NCI-H82 (cell line): Measurements from ENCODE around the gene MAGEA8.
"Not testable (repeated sequence)": the region's sequence is repeated elsewhere in the genome, so short reads cannot be mapped to it uniquely, and the experiment has no call there.

ENCODE experiments used
- DNase-seq: peaks from one replicate; lab custom pipeline; 2025; lab: John Stamatoyannopoulos, UW

Gene MAGEA8, protein sequence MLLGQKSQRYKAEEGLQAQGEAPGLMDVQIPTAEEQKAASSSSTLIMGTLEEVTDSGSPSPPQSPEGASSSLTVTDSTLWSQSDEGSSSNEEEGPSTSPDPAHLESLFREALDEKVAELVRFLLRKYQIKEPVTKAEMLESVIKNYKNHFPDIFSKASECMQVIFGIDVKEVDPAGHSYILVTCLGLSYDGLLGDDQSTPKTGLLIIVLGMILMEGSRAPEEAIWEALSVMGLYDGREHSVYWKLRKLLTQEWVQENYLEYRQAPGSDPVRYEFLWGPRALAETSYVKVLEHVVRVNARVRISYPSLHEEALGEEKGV

GRCh38 chrX:149881081-149881711 lies at the start of gene MAGEA8:
MAGEA8 (plus strand) TSS chrX:149881183; CDS start chrX:149884273, 3,090 bp downstream.
- DNase-seq = no peak

DNA sequence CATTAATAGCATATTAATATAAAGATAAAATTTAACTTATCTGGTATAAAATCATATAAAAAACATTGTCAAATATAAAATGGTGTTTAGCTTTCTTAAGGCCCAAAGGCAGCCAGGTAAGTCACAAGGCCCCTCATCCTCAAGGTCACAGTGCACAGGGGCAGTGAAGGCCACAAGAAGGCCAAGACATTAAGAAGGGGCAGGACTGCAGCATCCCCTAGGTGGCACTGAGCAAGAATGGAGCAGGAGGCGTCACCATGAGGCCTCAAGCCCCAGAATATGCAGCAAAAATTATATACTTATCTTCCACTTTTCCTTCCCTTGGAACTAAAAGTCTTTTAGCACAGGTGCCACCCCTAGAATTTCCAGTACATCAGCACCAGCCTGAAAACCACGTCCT lies 49.5 kb upstream of the MAGEA8 start:
- DNase-seq = peak; percentile 38

DNA sequence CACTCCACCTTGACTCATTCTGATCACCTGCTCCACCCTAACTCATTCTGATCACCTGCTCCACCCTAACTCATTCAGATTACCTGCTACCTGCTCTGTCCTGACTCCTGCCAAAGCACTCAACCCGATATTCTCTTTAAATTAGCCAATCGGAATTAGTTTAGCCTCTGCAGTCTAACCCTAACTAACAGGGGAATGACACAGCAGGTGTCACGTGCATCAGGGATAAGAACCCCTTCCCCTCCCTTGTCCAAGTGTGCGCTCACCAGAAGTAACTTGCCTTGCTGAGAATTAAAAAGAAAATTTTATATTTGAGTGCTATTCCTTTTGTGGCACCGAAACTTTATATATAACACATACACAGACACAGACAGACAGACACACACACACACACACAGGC lies 44.3 kb upstream of the MAGEA8 start:
- DNase-seq = not testable (repeated sequence)

DNA sequence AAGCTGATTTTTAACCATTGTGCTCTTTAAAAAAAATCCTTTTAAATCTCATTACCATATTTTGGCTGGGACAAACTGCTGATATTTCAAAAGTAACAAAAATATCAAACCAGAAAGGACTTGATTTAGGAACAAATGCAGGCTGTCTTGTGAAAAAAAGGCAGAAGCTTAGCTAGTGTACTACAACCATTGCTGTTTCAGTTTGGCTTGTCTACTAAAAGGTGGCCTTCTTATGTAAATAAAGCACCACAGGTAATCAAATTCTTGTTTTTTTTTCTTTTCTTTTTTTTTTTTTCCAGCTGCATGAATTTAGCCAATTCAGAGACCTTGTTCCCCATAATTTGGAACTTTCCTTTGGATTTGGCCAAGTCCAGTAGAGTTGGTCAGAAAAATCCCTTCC lies 43.8 kb upstream of the MAGEA8 start:
- DNase-seq = no peak

DNA sequence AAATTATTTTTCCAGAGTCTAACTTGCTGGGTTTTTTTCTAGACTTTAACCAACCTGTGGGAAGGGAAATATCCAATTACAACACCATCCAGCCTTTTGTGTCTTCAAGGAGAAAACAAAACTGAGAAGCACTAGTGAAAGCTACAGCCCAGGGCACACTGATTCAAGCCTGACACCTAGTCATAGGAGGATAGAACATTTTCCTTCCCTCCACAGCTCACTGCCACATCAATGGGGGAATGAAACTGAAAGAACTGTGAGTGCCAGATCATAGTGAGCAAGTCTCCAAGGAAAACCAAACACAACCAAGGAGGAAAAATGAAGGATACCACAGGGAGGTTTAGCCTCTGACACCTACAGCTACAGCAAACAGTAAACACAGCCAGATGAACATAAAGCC lies 43.3 kb upstream of the MAGEA8 start:
- no peak for DNase-seq

DNA sequence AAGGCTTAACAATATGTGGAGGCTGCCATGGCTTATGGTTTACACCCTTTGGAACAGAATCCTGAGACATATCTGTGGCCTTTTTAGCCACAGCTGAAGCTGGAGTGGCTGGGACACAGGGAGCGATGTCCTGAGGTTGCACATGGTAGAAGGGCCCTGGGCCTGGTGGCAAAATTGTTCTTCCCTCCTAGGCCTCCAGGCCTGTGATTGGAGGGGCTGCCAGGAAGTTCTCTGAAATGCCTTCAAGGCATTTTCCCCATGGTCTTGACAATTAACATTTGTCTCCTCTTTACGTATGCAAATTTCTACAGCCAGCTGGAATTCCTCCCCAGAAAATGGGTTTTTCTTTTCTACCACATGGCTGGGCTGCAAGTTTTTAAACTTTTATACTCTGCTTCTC lies 39.1 kb upstream of the MAGEA8 start:
- no peak for DNase-seq

DNA sequence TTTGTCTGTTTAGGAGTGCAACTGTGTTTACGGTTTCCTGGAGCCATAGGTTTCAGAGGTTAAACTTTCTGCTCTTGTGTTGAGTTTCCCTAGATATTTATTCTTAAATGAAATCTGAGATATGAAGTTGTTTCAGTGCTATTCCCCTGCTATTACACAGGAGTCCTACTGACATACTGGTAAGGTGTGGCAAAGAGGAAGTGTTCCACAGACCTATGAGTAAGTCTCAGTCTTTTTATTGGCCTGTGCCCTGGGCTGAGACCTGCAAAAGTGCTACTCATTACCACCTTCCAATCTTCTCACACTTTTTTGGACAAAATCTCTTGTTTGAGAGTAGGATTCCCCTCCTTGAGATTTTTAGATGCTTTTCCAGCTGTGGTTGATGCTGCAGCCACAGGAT lies 35.6 kb upstream of the MAGEA8 start:
- no peak for DNase-seq

DNA sequence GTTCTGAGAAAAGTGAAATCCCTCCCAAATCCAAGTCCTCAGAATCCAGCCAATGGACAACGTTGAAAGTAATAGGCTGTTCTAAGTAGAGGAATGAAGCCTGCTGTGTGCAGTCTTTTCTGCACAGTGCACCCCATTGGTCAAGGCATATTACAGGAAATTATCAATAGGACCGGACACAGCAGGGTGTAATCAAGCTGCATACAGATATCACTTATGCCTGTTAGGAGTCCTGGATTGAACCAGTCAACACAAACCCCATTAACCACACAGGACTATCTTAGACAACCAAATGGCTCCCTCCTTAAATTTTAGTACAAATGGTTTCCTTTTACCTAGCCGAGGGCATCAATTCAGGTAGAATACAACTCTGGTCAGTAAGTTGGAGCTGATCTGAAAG lies 34.2 kb upstream of the MAGEA8 start:
- no peak for DNase-seq

GRCh38 chrX:149848855-149849254 lies 32.1 kb upstream of the MAGEA8 start:
- DNase-seq = no peak

GRCh38 chrX:149849787-149850186 lies 31.2 kb upstream of the MAGEA8 start:
- no peak for DNase-seq

DNA sequence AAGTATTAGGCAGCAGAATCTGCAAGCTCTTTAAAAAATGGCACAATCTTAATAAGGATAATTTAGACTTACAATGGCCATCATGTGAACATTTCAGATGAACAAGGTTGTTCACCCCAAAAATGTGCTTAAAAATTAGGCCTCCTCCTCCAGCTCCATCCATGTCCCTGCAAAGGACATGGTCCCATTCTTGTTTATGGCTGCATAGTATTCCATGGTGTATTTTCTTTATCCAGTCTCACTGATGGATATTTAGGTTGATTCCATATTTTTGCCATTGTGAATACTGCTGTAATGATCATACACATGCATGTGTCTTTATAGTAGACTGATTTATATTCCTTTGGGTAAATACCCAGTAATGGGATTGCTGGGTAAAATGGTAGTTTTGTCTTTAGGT lies 29.1 kb upstream of the MAGEA8 start:
- no peak for DNase-seq

DNA sequence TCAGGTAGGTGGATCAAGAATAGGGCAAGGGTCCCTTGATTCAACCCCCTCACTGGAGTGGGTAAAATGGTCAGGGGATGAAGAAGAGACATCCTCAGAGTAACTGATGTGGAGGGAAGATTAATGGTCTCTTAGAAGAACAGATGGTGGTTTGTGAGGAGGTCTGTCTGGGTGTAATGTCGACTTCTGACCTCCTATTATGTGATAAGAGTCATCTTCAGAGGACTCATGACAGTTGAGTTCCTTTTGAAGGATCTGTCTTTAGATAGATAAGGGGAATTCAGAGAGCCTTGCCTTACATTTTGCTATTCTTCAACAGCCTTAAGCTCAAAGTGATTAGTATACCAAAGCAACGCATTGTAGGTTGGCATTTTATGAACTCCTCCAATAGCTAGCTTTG lies 27.1 kb upstream of the MAGEA8 start:
- DNase-seq = peak; percentile 41

DNA sequence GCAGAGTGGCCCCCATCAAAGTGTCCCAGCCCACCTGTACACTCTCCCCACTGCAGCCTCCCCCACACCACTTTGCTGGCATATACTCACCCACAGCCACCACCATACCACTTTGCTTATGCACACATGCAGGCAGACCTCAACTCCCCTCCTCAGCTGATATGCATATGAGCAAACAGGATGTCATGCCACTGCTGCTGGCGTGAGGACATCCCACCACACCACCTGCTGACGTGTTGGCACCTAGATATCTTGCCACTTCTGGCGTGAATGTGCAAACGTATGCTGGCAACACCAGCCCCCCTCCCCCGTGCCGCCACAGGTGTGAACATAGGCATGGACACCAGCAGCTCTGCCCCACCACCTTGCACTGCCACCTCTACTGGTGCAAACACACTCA lies 22.4 kb upstream of the MAGEA8 start:
- DNase-seq = no peak

- no peak for DNase-seq
These were observed 20.5 kb upstream of the MAGEA8 start for GRCh38 chrX:149860445-149860844.

DNA sequence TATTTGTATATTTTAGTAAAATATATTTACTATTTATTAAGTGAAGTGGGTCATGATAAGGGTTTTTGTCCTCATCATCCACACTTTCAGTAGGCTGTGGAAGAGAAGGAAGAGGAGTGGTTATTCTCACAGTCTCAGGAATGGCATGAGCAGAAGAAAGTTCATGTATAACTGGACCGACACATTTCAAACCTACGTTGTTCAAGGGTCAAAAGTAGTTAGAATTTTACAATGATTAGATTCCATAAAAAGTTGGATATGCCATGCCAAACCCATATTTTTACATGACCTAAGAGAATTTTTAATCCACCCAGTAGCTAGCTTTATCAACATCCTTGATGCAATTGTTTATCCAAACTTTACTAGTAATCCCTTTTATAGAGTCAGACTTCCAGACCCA lies 15.6 kb upstream of the MAGEA8 start:
- DNase-seq = no peak

DNA sequence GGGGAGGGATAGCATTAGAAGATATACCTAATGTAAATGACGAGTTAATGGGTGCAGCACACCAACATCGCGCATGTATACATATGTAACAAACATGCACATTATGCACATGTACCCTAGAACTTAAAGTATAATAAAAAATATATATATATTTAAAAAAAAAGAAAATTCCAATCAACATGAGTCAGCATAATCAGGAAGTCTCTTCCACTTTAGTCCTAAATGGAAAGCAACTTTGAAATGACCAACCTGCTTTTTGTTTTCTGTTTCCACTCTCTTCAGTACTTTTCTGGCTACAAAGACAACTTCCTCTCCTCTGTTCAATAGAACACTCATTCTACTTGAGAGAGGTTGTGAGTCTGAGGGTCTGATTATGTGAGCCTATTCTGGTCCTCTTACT lies 13.5 kb upstream of the MAGEA8 start:
- no peak for DNase-seq

DNA sequence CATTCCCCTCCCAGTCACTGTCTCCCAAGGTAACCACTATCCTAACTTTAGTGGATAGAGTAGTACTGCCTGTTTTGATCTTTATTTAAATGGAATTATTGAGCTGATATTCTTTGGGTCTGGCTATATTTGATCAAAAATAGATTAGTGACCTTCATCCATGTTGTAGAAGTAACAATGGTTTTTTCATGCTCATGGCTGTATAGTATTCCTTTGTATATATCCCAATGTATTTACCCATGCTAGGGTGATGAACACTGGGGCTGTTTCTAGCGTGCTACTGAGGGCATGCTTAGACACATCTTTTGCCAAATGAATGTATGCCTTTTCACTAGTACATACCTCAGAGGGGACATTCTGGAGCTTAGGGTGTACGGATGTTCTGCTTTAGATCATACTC lies 10.1 kb upstream of the MAGEA8 start:
- no peak for DNase-seq

GRCh38 chrX:149871433-149871832 lies 9.6 kb upstream of the MAGEA8 start:
- no peak for DNase-seq

DNA sequence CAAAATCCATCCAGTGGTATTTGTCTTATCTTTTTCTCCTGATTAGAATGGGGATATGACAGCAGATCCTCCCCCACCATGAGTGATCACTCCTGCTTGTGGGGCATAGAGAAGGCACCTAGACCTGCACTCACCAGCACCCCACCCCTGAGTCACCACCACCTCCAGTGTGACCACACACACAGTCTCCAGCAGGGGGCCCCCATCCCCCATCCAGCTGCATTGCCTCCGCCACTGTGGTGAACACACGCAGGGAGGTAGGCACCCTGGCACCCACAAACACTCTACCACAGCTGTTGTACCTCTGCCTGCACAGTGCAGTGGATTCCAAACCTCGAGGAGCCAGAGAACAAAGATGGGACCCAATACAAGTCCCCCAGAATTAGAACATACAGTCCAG lies 9.0 kb upstream of the MAGEA8 start:
- DNase-seq = peak; percentile 73

GRCh38 chrX:149877157-149877556 lies 3.8 kb upstream of the MAGEA8 start:
- no peak for DNase-seq

DNA sequence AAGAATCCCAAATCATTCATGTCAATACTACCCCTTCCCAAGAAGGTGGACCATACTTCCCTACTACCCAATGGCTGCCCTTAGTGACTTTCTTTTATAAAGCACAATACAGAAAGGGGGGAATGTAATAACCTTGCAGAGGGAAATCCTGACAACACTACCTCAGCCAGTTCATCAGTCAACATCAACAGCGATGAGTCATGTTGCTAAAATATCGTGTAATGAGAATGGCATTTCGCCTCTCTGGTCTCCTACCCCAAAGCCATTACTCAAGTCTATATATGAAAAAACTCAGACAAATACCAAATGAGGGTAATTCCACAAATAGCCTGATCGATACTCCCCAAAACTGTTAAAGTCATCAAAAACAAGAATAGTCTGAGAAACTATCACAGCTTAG lies 3.3 kb upstream of the MAGEA8 start:
- no peak for DNase-seq

- not testable (repeated sequence) for DNase-seq
These were observed 9.8 kb downstream of the MAGEA8 start for GRCh38 chrX:149890828-149891227.

DNA sequence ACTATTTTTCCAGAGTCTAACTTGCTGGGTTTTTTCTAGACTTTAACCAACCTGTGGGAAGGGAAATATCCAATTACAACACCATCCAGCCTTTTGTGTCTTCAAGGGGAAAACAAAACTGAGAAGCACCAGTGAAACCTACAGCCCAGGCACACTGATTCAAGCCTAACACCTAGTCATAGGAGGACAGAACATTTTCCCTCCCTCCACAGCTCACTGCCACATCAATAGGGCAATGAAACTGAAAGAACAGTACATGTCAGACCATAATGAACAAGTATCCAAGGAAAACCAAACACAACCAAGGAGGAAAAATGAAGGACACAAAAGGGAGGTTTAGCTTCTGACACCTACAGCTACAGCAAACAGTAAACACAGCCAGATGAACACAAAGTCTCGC lies 17.6 kb downstream of the MAGEA8 start:
- DNase-seq = no peak
